ENCODE measurements around the gene IQSEC1.

The IQSEC1 gene

DNA sequence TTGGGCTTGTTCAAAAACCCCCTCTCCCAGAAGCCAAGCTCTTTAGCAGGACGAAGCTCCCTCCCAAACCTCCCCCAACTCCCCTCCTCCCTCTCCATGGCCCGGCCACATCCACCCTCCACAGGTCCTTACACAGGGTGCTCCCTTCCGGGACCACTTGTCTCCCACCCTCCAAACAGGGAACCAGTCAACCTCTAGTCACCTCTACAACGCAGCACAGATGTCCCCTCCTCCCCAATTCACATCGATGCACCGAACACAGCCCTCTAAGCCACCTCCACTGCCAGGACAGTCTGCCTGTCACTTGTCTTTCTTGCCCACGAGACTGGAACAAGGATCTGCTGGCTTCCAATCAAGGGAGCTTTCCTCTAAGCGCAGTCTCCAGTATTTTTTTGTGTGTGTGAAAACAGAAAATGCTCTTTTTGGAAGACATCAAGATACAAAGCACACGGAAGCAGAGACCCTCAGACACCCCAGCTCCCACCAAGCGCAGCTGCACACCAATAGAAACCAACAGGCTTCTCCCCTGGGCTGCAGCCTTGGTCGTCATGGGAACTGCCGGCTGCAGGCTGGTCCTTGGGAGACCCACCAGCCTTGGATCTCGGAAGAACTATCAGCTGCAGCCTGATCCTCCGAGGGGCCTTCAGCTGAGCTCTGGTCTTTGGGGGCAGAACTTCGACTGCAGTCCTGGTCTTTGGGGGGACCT is 26.5 kb downstream of the IQSEC1 start:
- DNase-seq: no peak

GRCh38 chr3:13045904-13046568 is 27.2 kb downstream of the IQSEC1 start:
- DNase-seq: no peak

DNA sequence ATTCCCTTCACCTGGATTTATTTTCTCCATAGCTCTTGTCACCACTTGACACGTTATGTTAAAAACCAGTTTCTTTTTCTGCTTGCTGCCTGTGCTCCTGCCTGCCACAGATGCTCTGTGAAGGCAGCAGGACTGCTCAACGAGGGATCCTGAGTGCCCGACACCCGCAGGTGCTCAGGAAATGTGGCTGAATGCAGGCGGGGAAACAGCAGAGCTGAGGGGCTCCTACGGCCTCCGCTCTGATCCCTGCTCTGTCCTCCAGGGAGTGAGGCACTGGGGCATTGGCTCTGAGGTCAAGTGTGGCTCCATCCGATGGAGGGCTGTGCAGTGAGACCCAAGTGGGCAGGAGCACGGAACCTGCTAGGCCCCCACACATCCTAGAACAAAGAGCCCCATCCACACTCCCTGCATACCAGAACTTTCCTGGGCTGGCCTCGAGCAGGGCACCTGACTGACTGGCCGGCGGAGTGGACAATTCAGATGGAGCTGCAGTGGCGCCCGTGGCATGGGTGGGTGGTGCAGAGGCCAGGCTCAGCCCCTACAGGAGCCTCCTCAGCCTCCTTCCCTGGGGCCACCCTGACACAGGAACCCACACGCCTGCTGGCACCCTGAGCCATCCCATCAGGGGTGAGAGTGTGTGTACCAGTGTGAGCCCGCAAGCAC is 27.9 kb downstream of the IQSEC1 start:
- DNase-seq: no peak

GRCh38 chr3:13044496-13045240 is 28.6 kb downstream of the IQSEC1 start:
- DNase-seq: peak; percentile 10

DNA sequence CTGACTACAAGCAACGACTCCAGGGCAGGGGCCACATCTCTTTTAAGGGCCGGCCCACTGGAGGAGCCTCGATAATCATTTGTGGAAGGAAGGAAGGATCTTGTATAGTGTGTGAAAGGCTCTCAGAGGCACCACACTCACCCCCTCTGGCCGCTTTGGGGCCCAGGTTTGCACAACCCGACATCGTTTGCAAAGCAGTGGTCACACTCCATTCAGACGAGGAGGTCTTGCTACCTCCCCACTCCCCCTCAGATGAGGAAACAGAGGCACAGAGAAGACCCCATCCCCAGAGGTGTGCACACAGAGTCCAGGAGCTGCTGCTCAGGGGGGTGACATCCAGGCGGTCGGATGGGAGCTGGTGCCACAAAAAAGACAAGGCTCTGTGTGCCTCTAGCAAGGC is 29.6 kb downstream of the IQSEC1 start:
- DNase-seq: no peak

GRCh38 chr3:13042715-13043271 is 30.4 kb downstream of the IQSEC1 start:
- no peak for DNase-seq

DNA sequence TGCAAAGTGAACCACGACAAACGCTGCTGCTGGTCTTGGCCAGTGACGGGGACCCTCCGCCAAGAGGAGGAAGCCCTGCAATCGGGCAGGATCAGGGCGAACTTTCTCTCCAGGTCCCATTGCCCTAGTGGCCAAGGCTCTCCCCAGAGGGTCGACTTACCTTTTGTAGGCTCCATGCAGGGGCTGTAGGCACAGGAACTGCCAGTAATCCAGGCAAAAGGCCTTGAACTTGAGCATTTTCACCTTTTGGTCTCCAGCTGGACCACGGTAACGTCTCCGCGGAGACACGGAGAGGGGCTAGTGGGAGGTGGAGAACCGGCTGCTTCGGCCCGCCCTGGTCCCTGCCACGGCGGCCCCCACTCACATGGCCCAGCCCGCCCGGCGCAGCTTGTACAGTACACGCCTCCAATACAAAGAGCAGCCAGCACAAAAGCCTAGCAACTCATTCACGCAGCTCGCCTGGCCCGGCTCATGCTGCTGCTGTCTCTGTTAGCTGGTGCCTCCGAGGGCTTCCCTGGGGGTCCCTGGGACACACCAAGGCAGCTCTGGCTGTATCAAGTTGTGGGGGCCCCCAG is 31.0 kb downstream of the IQSEC1 start:
- no peak for DNase-seq

DNA sequence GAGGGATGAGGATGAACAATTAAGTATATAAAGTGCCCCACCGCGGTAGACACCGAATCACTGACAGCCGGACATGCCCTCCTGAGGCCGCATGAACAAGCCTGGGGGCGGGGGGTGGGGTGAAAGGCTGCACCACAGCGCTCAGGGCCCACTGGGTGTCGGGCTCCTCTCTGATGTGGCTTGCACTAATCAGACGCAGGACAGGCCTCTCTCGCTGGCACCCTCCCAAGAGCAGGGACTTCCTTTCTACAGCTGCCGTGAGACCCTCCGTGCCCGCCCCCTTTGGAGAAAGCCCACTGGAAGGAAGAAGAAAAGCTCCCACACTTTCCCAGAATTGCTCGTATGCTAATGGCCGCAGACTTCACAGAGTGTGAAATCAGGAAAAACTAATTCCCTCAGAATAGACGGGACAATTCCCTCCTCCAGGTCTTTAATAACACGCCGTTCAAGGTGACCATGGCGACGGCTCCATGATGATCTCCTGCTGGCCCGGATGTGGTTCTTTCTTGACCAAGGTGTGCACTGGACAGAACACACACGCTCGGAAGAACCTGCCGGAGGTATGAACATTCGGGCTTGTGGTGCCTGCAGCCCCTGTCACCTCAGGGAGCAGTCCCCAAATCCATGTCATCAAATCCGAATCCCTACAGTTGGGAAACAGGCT is 32.0 kb downstream of the IQSEC1 start:
- DNase-seq: no peak

GRCh38 chr3:13040361-13041074 is 32.7 kb downstream of the IQSEC1 start:
- peak; percentile 6 for DNase-seq

DNA sequence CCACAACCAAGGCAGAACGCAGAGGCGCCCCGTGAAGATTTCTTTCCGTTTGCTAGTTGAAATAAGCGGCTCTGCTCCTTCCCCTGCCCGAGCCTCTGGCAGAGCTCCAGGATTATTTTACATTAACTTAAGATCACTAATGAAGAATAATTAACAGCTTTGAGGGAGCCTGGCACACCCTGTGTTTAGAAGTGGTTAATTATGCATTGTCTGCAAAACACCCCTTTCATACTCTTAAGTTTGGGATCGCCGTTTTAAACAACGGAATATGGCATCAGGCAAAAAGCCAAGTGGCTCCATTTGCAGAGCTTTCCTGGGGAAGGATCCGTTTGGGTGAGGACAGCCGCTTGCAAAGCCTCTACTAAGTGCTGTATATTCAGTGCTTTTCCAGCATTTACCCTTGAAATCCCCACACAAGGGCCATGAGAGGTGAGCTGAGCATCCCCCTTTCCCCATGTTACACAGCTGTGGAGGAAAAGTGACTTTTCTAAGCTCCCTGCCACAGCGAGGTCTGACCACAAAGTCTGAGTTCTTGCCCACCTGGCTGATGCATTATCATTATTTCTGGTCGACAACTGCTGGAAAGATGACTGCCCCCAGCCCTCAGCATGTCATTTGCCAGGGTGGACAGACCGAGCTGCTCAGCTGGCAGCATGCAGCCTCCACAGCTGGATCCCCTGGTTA is 33.9 kb downstream of the IQSEC1 start:
- DNase-seq: peak; percentile 85

DNA sequence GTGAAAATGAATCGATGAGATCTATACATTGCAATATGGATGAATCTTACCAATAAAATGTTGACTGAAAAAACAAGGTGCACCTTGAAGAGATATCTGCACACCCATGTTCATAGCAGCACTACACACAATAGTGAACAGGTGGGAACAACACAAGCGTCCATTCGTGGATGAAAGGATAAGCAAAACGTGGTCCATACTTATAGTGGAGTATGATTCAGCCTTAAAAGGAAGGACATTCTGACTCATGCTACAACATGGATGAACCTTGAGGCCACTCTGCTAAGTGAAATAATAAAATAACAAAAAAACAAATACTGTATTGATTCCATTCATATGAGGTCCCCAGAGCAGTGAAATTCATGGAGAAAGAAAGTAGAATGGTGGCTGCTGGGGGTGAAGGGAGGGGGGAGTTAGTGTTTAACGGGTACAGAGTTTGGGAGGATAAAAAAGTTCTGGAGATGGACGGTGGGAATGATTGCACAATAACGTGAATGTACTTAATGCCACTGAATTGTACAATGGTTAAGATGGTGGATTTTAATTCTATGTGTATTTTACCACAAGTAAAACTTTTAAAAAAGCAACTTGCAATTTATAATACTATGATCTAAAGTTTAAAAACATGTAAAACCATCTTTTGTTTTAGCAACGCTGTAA is 35.6 kb downstream of the IQSEC1 start:
- no peak for DNase-seq

DNA sequence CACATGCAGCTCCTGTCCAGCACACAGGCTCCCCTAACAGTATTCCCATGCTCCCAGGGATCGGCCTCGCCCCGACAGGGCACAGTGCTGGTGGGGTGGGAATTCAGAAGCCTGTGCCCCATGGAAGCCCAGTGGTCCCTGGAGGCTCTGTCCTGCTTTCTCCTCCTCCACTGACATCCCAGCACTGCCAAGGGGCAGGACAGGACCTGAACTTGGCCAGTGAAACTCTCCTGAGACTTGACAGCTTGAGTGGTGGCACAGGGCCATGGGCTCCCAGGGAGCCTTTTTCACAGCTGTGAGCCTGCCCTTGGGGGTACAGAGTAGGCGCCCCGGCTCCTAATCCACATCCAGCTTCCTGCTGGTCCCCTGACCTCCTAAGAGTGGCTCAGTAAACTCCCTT is 38.4 kb downstream of the IQSEC1 start:
- no peak for DNase-seq

DNA sequence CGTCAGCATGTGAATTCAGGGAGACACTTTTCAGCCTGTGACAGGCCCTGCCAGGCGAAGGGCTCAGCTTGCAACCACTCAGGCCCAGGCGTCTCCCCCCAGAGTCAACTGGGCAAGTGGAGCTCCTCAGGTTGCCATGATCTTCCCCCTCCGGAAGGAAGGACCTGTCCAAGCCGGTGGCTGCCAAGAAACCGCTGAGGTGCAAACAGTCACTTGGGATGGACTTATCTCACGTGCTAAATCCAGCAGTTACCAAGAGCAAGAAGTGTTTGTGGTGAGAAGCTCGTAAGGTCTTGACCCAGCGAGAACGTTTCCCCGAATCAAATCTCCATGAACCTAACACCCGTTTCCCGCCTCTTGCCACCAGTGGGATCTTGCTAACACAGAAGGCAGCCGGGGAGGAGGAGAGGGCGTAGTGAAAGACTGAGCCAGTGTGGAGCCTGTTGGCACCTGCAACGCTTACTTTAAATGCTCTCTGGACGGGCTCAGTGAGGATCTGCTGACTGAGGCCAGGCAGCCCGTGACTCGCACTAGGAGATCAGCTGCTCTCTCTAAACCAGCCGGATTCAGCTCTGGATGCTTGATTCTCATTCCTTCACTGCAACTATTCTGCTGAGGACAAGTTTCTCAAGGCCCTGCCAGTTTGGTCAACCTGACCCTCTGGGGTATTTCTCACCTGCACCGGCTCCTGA is 39.0 kb downstream of the IQSEC1 start:
- DNase-seq: no peak

- DNase-seq: no peak
These were observed 41.0 kb downstream of the IQSEC1 start for GRCh38 chr3:13032206-13032605.

DNA sequence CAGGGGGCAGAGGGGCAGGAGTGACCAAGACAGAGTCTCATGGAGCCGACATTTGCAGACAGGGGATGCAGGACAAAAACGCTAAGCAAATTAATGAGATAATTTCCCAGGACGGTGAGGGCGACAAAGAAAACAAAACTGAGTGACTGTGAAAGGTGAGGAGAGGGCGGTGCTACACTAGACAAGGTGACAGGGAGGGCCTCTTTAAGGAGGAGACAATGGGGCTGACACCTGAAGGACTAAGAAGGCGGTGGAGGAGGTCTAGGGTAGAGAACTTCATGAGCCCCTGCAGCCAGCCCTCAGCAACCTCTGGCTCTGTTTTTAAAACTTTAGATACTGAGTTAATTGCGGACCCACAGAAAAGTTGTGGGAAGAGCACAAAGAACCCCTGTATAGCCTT is 41.6 kb downstream of the IQSEC1 start:
- DNase-seq: no peak

GRCh38 chr3:13030684-13031083 is 42.5 kb downstream of the IQSEC1 start:
- DNase-seq: no peak

- DNase-seq: no peak
These were observed 45.0 kb downstream of the IQSEC1 start for GRCh38 chr3:13028010-13028821.

DNA sequence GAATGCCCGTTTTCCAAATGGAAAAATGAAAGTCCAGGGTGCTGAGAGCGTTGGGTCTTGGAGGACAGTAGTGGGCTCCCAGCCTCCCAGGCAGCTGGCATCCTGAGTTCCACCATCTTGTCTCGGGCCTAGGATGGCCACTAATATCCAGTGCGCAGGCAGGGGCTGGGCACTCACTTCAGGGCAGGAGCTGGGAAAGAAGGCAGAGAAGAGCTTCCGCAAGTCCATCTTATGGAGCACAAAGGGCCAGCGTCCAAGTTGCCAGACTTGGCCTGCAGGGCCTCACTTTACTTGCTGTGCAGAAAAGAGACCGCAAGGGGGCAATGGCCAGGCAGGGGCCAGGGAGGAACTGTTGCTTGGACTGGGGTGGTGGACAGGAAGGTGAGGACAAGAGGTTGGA is 46.1 kb downstream of the IQSEC1 start:
- DNase-seq: no peak

GRCh38 chr3:13026534-13026933 is 46.7 kb downstream of the IQSEC1 start:
- no peak for DNase-seq

Measured in NCI-H69 (cell line).